IPS-NIHi7 (cell line): ENCODE results near the gene PLEKHM1.
A peak's percentile ranks its signal among the peaks of the same experiment; 100 is the strongest.

Experiments used
- DNase-seq: peaks from one replicate; pipeline ENCODE4 v3.0.0; 2012; ENCODE audit warnings: mixed read lengths; ENCODE audit errors: extremely low spot score

The PLEKHM1 gene

DNA sequence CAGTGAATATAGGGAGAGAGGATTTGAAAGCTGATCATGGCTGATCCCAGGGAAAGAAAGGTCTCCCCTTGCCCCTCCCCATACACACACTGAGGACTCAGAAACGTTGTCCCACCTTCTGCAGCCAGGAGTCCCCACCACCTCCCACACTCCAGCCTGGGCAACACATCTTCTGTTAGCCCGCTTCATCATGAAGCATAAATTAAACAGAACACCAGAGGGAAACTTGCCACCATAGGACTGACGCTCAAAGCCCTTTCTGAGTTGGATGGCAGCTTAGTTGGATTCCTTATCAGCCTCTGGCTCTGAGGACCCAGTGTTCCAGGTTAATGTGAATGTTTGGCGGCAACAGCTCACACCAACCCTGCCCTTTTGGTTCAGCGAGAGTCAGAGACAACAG, 91.7 kb downstream of the PLEKHM1 start:
- no peak for DNase-seq

DNA sequence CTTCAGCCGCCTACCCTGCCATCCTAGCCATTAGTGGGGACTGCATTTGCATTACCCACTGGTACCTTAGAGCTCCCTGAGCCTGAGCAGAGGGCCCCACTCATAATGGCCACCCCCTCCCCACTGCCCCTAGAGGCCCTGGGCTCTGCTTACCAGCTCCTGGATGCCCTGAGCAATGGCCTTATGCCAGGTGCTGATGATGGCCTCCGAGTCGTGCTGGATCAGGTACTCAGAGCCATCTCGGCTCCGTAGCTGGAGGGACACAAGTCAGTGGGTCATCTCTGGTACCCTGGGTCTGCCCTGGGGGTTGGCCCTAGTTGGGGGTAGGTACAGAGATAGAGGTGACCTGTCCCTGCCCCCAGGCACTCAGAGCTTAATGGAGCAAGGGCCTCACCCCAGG, 92.7 kb downstream of the PLEKHM1 start:
- no peak for DNase-seq

DNA sequence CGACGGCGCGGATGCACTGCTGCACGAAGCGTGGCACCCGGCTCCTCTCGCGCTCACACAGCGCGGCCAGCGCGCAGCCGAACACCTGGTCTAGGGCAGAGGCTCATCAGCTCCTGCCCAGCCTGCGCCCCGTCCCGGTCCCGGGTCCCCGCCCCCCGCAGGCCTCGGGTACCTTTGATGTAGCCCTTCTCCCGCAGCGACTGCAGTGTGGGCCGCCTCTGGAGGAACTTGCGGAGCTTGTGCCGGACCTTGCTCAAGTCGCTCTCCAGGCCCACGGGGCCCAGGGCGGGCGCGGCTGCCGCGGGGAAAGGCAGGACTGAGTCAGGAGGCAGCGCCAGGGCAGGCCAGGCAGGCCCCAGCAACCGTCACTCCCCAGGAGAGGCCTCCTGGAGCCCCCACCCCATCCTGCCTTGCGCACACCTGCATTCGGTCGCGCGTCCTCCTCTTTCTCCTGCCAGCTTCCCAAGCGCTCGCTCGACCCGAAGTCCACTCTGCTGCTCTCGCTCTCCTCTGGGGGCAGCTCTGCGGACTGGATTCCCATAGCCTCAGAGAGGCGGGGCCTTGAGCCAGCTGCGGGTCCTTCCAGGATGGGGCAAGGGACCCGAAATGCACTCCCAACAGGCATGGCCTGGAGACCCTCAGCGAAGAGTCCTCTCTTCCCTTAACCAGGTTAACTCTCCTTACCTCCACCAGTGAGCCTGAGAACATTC, 93.9 kb downstream of the PLEKHM1 start:
- DNase-seq = no peak

DNA sequence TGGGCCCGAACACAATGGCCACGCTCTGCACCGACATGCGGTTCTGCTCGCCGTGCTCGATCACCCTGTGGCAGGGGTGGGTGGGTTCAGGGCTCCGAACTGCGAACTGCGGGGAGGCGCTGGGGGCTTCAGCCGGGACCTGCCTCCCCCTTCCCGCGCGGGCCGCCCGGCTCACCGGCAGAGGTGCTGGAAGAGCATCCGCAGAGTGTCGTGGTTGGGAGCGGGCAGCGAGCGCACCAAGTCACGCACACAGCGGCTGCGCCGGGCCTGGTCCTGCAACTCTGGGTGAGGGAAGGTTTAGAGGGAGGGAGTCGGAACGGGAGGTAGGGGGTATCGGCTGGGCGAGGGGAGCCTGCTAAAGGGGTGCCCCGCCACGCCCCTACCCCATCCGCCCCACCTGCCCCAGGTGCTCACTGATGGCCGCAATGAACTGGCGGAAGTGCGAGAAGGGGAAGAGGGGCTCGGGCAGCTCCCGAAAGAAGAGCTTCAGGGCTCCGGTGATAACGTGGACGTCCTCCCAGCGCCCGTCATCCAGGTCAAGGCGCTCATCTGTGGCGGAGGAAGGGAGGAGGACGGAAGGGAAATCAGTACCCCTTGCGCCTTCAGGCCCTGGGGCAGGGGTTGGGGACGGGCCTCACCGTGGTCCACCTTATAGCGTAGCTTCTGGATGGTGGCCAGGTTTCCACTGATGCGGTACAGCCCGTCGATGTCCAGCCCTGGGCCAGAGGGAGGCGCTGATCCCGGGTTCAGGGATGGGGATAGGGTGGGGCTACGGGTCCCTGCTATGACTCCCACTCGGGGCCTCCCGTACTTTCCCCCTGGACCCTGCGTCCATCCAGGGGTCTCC, 94.7 kb downstream of the PLEKHM1 start:
- DNase-seq = no peak

DNA sequence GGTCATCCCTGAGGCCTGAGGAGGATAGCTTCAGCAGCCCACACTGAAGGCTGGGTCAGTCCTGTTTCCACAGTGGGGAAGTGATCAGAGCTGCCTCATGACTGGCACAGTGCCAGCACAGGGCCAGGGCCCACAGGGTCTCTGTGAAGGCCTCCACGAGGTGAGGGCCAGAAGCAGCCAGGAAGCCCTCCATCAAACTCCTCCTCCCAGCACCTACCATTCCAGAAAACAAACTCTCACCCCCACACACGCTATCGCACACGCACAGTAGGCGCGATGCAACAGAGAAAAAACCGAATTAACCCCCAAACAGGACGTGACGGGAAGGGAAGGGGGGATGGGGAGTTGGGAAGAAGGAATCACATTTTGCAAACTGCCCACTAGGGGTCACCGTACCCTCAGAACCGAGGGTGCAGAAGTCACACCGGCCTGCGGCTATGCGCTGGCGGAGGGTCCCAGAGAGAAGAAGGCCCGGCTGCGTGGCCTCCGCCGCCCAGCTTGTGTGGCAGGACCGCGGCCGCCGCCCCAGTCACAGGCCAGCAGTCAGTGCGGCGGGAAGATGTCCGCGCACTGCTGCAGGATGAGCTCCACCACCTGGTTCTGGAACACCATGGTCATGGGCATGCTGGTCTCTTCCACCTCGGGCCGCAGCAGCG, 95.5 kb downstream of the PLEKHM1 start:
- peak; percentile 94 for DNase-seq

DNA sequence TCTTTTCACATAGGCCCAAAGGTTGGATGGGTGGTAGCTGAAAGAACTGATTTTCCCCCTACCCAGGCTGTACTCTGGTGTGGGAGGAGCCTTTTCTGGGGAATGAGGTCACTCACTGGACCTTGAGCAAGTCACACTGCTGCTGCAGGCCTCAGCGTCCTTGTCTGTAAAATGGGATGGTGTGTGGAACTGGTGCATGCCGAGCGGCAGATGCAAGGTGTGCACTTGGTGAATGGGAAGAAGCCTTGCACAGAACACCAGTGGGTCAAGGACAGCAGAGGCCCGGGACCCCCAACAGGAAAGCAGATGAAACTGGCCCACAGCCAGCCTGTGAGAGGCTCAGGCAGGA, 96.0 kb downstream of the PLEKHM1 start:
- DNase-seq = no peak

DNA sequence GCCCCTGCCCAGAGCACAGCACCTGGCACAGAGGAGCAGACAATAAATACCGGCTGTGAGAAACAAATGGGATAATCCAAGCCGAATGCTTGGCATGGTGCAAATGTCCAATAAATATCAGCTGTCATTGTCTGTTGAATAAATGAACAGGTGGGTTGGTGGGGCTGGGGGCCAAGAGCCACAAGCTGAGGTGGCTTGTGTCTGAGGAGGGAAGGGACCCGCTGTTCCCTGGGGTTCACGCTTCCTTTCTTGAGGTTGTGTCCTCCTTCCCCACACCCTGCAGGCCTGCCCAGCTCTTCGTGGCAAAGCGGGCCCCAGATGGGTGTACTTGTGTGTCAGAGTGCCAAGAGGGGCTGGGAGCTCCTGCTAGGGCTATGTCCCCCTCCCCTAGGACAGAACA, 96.4 kb downstream of the PLEKHM1 start:
- no peak for DNase-seq

DNA sequence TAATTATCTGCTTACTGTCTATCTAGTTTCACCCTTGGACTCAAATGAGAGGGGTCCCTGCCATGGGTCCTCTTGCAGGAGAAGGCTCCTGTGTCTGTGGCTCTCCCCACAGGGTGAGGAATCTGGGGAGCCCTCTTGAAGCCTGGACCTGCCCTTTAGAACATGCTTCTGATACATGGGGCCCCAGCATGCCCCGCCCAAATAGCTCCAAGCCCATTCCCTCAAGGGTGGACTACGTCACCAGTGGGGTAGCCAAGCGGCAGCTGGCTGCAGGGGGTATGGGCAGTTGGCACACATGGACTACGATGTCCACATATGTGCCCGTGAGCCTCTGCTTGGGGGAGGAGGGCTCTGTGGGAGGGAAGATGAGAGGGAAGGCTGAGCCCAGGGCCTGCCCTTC, 97.1 kb downstream of the PLEKHM1 start:
- no peak for DNase-seq

DNA sequence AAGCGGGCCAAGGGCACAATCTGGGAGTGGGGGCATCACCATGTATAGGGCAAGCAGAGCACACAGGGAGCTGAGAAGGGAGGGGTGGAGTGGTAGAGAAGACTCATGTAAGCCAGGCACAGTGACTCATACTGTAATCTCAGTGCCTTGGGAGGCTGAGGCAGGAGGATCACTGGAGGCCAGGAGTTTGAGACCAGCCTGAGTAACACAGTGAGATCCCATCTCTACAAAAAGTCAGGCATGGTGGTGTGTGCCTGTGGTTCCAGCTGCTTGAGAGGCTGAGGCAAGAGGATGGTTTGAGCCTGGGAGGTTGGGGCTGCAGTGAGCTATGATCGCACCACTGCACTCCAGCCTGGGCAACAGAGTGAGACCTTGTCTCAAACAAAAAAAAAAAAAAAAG, 98.6 kb downstream of the PLEKHM1 start:
- no peak for DNase-seq

DNA sequence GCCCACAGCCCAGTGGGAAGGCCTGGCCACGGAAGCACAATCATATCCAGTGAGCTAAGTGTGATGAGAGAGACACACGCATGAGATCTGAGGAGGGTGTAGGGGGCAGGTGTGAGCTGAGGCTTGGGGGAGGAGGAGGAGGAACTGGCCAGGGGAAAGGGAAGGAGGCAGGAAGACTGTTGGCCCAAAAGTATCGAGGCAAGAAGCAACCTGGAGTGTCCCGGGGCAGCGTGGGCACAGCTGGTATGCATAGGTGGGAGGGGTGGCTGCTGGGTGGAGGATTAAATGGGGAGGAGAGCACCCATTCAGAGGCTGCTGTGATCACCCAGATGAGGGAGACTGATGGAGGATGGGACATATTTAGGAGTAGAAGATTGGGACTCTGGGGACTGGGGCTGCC, 99.2 kb downstream of the PLEKHM1 start:
- DNase-seq = no peak

DNA sequence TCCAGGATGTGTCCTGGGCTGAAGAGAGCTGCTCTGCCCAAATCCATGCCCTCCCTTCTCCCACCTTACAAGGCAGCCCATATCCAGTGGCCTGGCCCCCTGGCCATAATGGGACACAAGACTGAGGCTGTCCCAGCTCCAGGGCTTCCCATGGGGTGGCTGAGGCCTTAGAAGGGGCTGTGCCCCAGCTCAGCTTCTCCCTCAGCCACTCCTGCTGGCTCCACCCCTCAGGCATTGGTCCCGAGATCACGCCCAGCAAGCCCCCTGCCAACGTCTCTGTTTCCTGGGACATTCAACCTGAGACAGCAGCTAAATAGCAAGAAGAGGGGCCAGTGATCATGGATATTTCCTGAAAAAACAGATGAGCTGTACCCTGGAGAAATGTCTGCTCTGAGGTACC, 101.2 kb downstream of the PLEKHM1 start:
- no peak for DNase-seq

DNA sequence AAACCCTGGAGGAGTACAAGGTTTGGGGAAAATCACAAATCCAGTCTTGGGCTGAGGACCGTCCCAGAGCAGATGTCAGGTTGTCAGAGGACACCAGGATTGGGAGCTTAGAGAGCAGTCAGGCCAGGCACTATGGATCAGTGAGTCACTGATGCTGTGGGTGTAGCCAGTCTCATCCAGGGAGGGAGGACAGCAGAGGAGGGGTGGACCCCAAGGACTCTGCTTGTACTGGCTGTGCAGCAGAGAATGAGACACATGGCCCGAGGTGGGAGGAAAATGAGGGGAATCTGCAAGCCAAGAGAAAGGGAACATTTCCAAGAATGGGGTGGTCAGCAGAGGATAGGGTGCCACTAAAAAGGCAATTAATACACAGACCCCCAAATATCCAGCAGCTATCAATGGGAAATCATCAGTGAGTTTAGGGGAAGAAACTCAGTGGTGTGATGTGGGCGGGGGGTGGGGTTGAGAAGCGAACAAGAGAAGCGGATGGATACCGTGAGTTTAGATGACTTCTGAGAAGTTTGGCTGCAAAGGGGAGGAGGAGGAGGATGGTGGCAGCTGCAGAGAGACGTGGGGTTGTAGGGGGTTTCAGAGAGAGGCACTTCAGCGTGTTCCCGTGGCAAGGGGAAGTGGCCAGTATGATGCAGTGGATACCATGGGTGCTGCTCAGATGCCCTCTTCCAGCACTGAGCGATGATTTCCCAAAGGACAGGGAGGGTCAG, 101.8 kb downstream of the PLEKHM1 start:
- no peak for DNase-seq

DNA sequence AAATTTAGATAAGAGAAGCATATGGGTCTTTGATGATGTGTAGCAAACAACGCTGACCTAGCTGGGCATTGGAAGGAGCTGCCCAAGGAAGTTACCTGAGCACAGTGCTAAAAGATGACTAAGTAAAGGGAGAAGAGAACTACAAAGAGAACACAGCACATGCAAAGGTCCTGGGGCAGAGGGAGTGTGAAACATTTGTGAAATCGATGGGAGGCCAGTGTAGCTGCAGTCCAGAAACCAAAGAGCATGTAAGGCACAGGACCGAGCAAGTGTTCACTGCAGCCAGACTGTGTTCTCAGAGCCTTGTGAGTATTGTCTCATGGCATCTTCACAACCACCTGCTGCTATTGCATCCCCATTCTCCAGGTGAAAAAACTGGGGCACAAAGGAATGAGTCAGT, 102.8 kb downstream of the PLEKHM1 start:
- no peak for DNase-seq

DNA sequence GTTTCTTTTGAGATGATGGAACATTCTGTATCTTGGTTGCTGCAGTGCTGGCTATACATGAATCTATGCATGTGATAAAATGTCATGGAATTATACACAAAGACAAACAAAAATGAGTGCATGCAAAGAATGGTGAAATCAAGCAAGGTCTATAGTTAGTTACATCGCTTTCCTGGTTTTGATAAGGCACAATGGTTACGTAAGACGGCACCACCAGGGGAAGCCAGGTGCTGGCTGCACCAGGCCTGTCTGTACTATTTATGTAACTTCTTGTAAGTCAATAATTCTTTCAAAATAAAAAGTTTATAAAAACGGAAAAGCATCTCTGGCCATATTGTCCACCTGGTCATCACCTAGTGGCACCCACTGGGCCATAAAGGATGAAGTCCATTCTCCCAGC, 104.3 kb downstream of the PLEKHM1 start:
- no peak for DNase-seq
